ENCODE measurements around the gene KCNA5. TPM values are rescaled to one million over a fixed set of nuclear protein-coding genes. Genes with fewer than 3 reads are reported as not detected.

Gene KCNA5
- total RNA-seq, 1 experiment from 2014 or later: not detected

- Histone ChIP-seq H3K4me1 (ENCODE audit: insufficient read depth, low read length, poor library complexity, severe bottlenecking) (no peaks in the 10 kb centered on the region), H3K36me3 (ENCODE audit: insufficient read depth, low read length, poor library complexity, severe bottlenecking) (no peaks in the 10 kb centered on the region), H3K9me3 (ENCODE audit: low read depth, low read length, poor library complexity, severe bottlenecking) (no peaks in the 10 kb centered on the region), H3K27me3 (replicated peaks; ENCODE audit: insufficient read depth, low read depth, low read length, poor library complexity) (peaks cover 49% of the 10 kb centered on the region), H3K4me3 (ENCODE audit: low read depth, low read length, poor library complexity, severe bottlenecking) (no peak overlapping the region), H3K27ac (ENCODE audit: low read depth, low read length, poor library complexity, severe bottlenecking) (no peak overlapping the region)
- ChIA-PET CTCF (no interaction called here), POLR2A (ENCODE audit: low non-redundant PET) (no interaction called here)
- BruUV-seq (replicated peaks): no TSS peak
- TF ChIP-seq CTCF (conservative IDR thresholded peaks at IDR 0.05; ENCODE audit: low read depth, low read length) (no peak), EZH2 (IDR thresholded peaks at IDR 0.05; ENCODE audit: borderline replicate concordance, low read depth, low read length, poor library complexity, severe bottlenecking) (no peak)
- intact Hi-C loops (cut with micrococcal nuclease; ENCODE audit: unreplicated experiment): no loop called here
- no peak for DNase-seq (ENCODE audit: low spot score)
These were observed 33.1 kb downstream of the KCNA5 start for GRCh38 chr12:5076761-5077160.

GRCh38 chr12:5078423-5078822 lies 34.7 kb downstream of the KCNA5 start:
- POLR2A ChIA-PET (ENCODE audit: low non-redundant PET): interaction anchor here (0.7 kb wide), 1 partner anchor 151 kb away, joined by 3 read pairs; no protein-coding TSS in a partner anchor
- Histone ChIP-seq H3K4me1 (ENCODE audit: insufficient read depth, low read length, poor library complexity, severe bottlenecking) (no peaks in the 10 kb centered on the region), H3K4me3 (ENCODE audit: low read depth, low read length, poor library complexity, severe bottlenecking) (no peak overlapping the region), H3K36me3 (ENCODE audit: insufficient read depth, low read length, poor library complexity, severe bottlenecking) (no peaks in the 10 kb centered on the region), H3K9me3 (ENCODE audit: low read depth, low read length, poor library complexity, severe bottlenecking) (no peaks in the 10 kb centered on the region), H3K27me3 (replicated peaks; ENCODE audit: insufficient read depth, low read depth, low read length, poor library complexity) (peaks cover 64% of the 10 kb centered on the region), H3K27ac (ENCODE audit: low read depth, low read length, poor library complexity, severe bottlenecking) (no peak overlapping the region)
- no peak for DNase-seq (ENCODE audit: low spot score)
- intact Hi-C loops (cut with micrococcal nuclease; ENCODE audit: unreplicated experiment): no loop called here
- no TSS peak for BruUV-seq (replicated peaks)
- CTCF ChIA-PET: no interaction called here
- TF ChIP-seq CTCF (conservative IDR thresholded peaks at IDR 0.05; ENCODE audit: low read depth, low read length): no peak

- Histone ChIP-seq H3K4me1 (ENCODE audit: insufficient read depth, low read length, poor library complexity, severe bottlenecking) (no peaks in the 10 kb centered on the region), H3K27me3 (replicated peaks; ENCODE audit: insufficient read depth, low read depth, low read length, poor library complexity) (peaks cover 67% of the 10 kb centered on the region), H3K27ac (ENCODE audit: low read depth, low read length, poor library complexity, severe bottlenecking) (no peak overlapping the region), H3K36me3 (ENCODE audit: insufficient read depth, low read length, poor library complexity, severe bottlenecking) (no peaks in the 10 kb centered on the region), H3K9me3 (ENCODE audit: low read depth, low read length, poor library complexity, severe bottlenecking) (no peaks in the 10 kb centered on the region), H3K4me3 (ENCODE audit: low read depth, low read length, poor library complexity, severe bottlenecking) (no peak overlapping the region)
- ChIA-PET CTCF (no interaction called here), POLR2A (ENCODE audit: low non-redundant PET) (no interaction called here)
- intact Hi-C loops (cut with micrococcal nuclease; ENCODE audit: unreplicated experiment): no loop called here
- TF ChIP-seq CTCF (conservative IDR thresholded peaks at IDR 0.05; ENCODE audit: low read depth, low read length): no peak
- no peak for TF ChIP-seq EZH2 (IDR thresholded peaks at IDR 0.05; ENCODE audit: borderline replicate concordance, low read depth, low read length, poor library complexity, severe bottlenecking)
- BruUV-seq (replicated peaks): no TSS peak
- DNase-seq (ENCODE audit: low spot score): no peak
These were observed 37.3 kb downstream of the KCNA5 start for GRCh38 chr12:5081016-5081415.

Data from A673 (cell line).